HL-60/S4 treated with phorbol 12-myristate 13-acetate at 8.2 ng/mL for 4 days and 3 days (cell line): ENCODE data around the gene BLOC1S4.

Experiments
- in situ Hi-C: fragments of 300-500 bp; cut with MboI; formaldehyde crosslinking; loops from 2 replicates; pipeline ENCODE4 v1.15.0; 2022; ENCODE audit warnings: low sequenced_read_pairs

BLOC1S4 gene

GRCh38 chr4:6760865-6761264, 44.9 kb downstream of the BLOC1S4 start:
- in situ Hi-C loops = no loop called here

- in situ Hi-C loops = no loop called here
Measured at GRCh38 chr4:6761649-6762615, 46.0 kb downstream of the BLOC1S4 start.

GRCh38 chr4:6763330-6763851, 47.4 kb downstream of the BLOC1S4 start:
- in situ Hi-C loops = no loop called here

- in situ Hi-C loops = no loop called here
Measured at GRCh38 chr4:6764976-6765620, 49.1 kb downstream of the BLOC1S4 start.

- in situ Hi-C loops = no loop called here
Measured at GRCh38 chr4:6765703-6766102, 49.7 kb downstream of the BLOC1S4 start.
